Mesendoderm (in vitro differentiated cells): Measurements from ENCODE around the gene POLR2J3.
"Not testable (repeated sequence)": the region's sequence is repeated elsewhere in the genome, so short reads cannot be mapped to it uniquely, and the experiment has no call there.

ENCODE experiments used
- DNase-seq: peaks from one replicate; pipeline ENCODE4 v3.0.0; 2013
- H2AK5ac ChIP-seq: 2 replicates; pipeline ENCODE4 v1.6.1; 2013; ENCODE audit warnings: low read length, inconsistent platforms
- H2BK120ac ChIP-seq: 2 replicates; pipeline ENCODE4 v1.6.1; 2013; ENCODE audit warnings: low read depth, mild to moderate bottlenecking, low read length, moderate library complexity, mixed read lengths
- H2BK15ac ChIP-seq: replicated peaks from 2 replicates; pipeline ENCODE4 v1.6.1; 2013; ENCODE audit warnings: low read depth, mild to moderate bottlenecking, moderate library complexity
- H2BK5ac ChIP-seq: 2 replicates; pipeline ENCODE4 v1.6.1; 2013; ENCODE audit warnings: low read length, inconsistent platforms
- H3K18ac ChIP-seq: 2 replicates; pipeline ENCODE4 v1.6.1; 2013; ENCODE audit warnings: mild to moderate bottlenecking, low read length, mixed read lengths
- H3K23ac ChIP-seq: one replicate; pipeline ENCODE4 v1.6.1; 2013; ENCODE audit warnings: low read length
- H3K27ac ChIP-seq: 2 replicates; pipeline ENCODE4 v1.5.1; 2013; ENCODE audit warnings: low read depth, mild to moderate bottlenecking, inconsistent platforms, low read length, moderate library complexity
- H3K27me3 ChIP-seq: 2 replicates; pipeline ENCODE4 v1.6.1; 2013; ENCODE audit warnings: low read length, control low read depth, mild to moderate bottlenecking, inconsistent platforms; ENCODE audit not compliant: insufficient read depth, poor library complexity
- H3K36me3 ChIP-seq: 2 replicates; pipeline ENCODE4 v1.6.1; 2013; ENCODE audit warnings: low read length, inconsistent platforms; ENCODE audit not compliant: control insufficient read depth, insufficient read depth
- H3K4ac ChIP-seq: one replicate; pipeline ENCODE4 v1.6.1; 2013; ENCODE audit warnings: low read depth, mild to moderate bottlenecking, low read length, moderate library complexity
- H3K4me1 ChIP-seq: 2 replicates; pipeline ENCODE4 v1.6.1; 2013; ENCODE audit warnings: low read depth, low read length, inconsistent platforms; ENCODE audit not compliant: control insufficient read depth
- H3K4me2 ChIP-seq: 2 replicates; pipeline ENCODE4 v1.6.1; 2013; ENCODE audit warnings: low read length
- H3K4me3 ChIP-seq: 2 replicates; pipeline ENCODE4 v1.5.1; 2013; ENCODE audit warnings: mild to moderate bottlenecking, low read length
- H3K56ac ChIP-seq: one replicate; pipeline ENCODE4 v1.6.1; 2013; ENCODE audit warnings: low read length
- H3K79me1 ChIP-seq: 2 replicates; pipeline ENCODE4 v1.6.1; 2013; ENCODE audit warnings: low read length, inconsistent platforms
- H3K79me2 ChIP-seq: 2 replicates; pipeline ENCODE4 v1.6.1; 2013; ENCODE audit warnings: mild to moderate bottlenecking, low read length; ENCODE audit not compliant: control insufficient read depth, insufficient read depth
- H3K9ac ChIP-seq: 2 replicates; pipeline ENCODE4 v1.6.1; 2013; ENCODE audit warnings: low read length, inconsistent platforms
- H4K5ac ChIP-seq: one replicate; pipeline ENCODE4 v1.6.1; 2013; ENCODE audit warnings: low read length
- H4K8ac ChIP-seq: one replicate; pipeline ENCODE4 v1.6.1; 2013; ENCODE audit warnings: low read depth, mild to moderate bottlenecking, control low read depth, low read length, moderate library complexity
- WGBS: extraction: QIAGEN DNeasy Blood & Tissue Kit; methylation state at CpG from one replicate; pipeline ENCODE4 v1.1.7; 2013; ENCODE audit warnings: low lambda C conversion rate, missing lambda C conversion rate; ENCODE audit not compliant: insufficient coverage; ENCODE audit errors: extremely low coverage; 5-methylcytosine and 5-hydroxymethylcytosine counted together

POLR2J3 gene

GRCh38 chr7:102540604-102541003 lies 31.8 kb downstream of the POLR2J3 start:
- not testable (repeated sequence) for H3K36me3 ChIP-seq, H3K18ac ChIP-seq, H3K4ac ChIP-seq, H3K4me3 ChIP-seq, H3K79me1 ChIP-seq, H3K56ac ChIP-seq, H4K5ac ChIP-seq, H4K8ac ChIP-seq, H3K4me2 ChIP-seq, H3K9ac ChIP-seq, H3K23ac ChIP-seq, H2AK5ac ChIP-seq, H3K27ac ChIP-seq, H3K79me2 ChIP-seq, H2BK15ac ChIP-seq, H3K27me3 ChIP-seq, H3K4me1 ChIP-seq, DNase-seq, H2BK120ac ChIP-seq, H2BK5ac ChIP-seq
- WGBS: no CpG with 5 or more reads among the region's 6 CpGs

- not testable (repeated sequence) for H3K79me1 ChIP-seq, H3K27ac ChIP-seq, H2AK5ac ChIP-seq, H3K23ac ChIP-seq, H3K4me1 ChIP-seq, H2BK15ac ChIP-seq, H3K4me2 ChIP-seq, H3K56ac ChIP-seq, H2BK120ac ChIP-seq, DNase-seq, H3K79me2 ChIP-seq, H3K36me3 ChIP-seq, H3K4me3 ChIP-seq, H2BK5ac ChIP-seq, H3K18ac ChIP-seq, H3K4ac ChIP-seq, H3K9ac ChIP-seq, H4K8ac ChIP-seq, H4K5ac ChIP-seq, H3K27me3 ChIP-seq
- no CpG with 5 or more reads among the region's 8 CpGs for WGBS
Observed at GRCh38 chr7:102535062-102535615, 37.2 kb downstream of the POLR2J3 start.

- H2BK15ac ChIP-seq, H3K18ac ChIP-seq, H3K4me1 ChIP-seq, H3K79me2 ChIP-seq, H3K23ac ChIP-seq, H3K4ac ChIP-seq, H3K27me3 ChIP-seq, H4K8ac ChIP-seq, DNase-seq, H2BK5ac ChIP-seq, H3K4me3 ChIP-seq, H4K5ac ChIP-seq, H3K36me3 ChIP-seq, H3K56ac ChIP-seq, H3K27ac ChIP-seq, H2AK5ac ChIP-seq, H3K9ac ChIP-seq, H3K79me1 ChIP-seq, H2BK120ac ChIP-seq, H3K4me2 ChIP-seq: not testable (repeated sequence)
- no CpG with 5 or more reads among the region's 2 CpGs for WGBS
Observed at GRCh38 chr7:102532127-102532526, 40.3 kb downstream of the POLR2J3 start.

GRCh38 chr7:102531583-102531982 lies 40.8 kb downstream of the POLR2J3 start:
- not testable (repeated sequence) for H3K27me3 ChIP-seq, H2BK5ac ChIP-seq, H3K36me3 ChIP-seq, H4K8ac ChIP-seq, H3K4me1 ChIP-seq, H3K4ac ChIP-seq, H3K79me1 ChIP-seq, DNase-seq, H2AK5ac ChIP-seq, H2BK15ac ChIP-seq, H3K27ac ChIP-seq, H3K4me2 ChIP-seq, H3K79me2 ChIP-seq, H4K5ac ChIP-seq, H3K9ac ChIP-seq, H3K4me3 ChIP-seq, H3K23ac ChIP-seq, H2BK120ac ChIP-seq, H3K18ac ChIP-seq, H3K56ac ChIP-seq
- WGBS: no CpG with 5 or more reads among the region's 7 CpGs

- H3K27ac ChIP-seq, H2BK120ac ChIP-seq, H4K5ac ChIP-seq, H3K23ac ChIP-seq, DNase-seq, H3K4me1 ChIP-seq, H2BK5ac ChIP-seq, H3K36me3 ChIP-seq, H3K18ac ChIP-seq, H4K8ac ChIP-seq, H2AK5ac ChIP-seq, H2BK15ac ChIP-seq, H3K79me2 ChIP-seq, H3K9ac ChIP-seq, H3K79me1 ChIP-seq, H3K4me2 ChIP-seq, H3K56ac ChIP-seq, H3K27me3 ChIP-seq, H3K4ac ChIP-seq, H3K4me3 ChIP-seq: not testable (repeated sequence)
- WGBS: no CpG with 5 or more reads among the region's 13 CpGs
Observed at GRCh38 chr7:102527822-102528793, 44.3 kb downstream of the POLR2J3 start.
